D721Med (cell line): ENCODE data around the gene SEMA4F.

Experiments used
- DNase-seq: peaks from one replicate; pipeline ENCODE4 v3.0.0; 2011; ENCODE audit warnings: low spot score; ENCODE audit not compliant: insufficient read length
- FAIRE-seq: peaks from 2 replicates; lab custom pipeline; 2011; peaks lifted over from hg19 to GRCh38; lab: Jason Lieb, UNC
- TF ChIP-seq, protein P1 (sequence below): IDR thresholded peaks from 2 replicates; pipeline ENCODE4 v1.5.1; 2012; ENCODE audit warnings: mild to moderate bottlenecking, control low read depth; ENCODE audit not compliant: insufficient read depth; ENCODE audit errors: missing control alignments

Gene SEMA4F

DNA sequence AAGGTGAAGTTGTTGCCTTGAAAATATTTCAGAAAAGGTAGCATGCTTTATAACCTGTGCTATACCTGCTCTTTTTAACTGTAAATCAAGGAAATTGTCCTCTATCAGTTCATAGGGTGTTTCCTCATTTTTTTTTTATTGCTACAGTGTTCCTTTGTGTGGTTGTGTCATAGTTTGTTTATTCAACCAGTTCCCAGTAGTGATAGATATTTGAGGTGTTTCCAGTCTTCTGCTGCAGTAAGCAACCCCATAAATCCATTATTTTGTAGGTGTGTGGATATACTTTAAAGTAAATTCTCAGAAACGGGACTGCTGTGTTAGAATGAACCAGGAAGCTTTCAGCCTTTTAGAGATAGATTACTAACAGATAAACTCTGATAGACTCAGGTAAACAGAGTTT is 39.6 kb downstream of the SEMA4F start:
- no peak for DNase-seq
- FAIRE-seq: no peak
- TF ChIP-seq, protein P1, sequence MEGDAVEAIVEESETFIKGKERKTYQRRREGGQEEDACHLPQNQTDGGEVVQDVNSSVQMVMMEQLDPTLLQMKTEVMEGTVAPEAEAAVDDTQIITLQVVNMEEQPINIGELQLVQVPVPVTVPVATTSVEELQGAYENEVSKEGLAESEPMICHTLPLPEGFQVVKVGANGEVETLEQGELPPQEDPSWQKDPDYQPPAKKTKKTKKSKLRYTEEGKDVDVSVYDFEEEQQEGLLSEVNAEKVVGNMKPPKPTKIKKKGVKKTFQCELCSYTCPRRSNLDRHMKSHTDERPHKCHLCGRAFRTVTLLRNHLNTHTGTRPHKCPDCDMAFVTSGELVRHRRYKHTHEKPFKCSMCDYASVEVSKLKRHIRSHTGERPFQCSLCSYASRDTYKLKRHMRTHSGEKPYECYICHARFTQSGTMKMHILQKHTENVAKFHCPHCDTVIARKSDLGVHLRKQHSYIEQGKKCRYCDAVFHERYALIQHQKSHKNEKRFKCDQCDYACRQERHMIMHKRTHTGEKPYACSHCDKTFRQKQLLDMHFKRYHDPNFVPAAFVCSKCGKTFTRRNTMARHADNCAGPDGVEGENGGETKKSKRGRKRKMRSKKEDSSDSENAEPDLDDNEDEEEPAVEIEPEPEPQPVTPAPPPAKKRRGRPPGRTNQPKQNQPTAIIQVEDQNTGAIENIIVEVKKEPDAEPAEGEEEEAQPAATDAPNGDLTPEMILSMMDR: no peak

DNA sequence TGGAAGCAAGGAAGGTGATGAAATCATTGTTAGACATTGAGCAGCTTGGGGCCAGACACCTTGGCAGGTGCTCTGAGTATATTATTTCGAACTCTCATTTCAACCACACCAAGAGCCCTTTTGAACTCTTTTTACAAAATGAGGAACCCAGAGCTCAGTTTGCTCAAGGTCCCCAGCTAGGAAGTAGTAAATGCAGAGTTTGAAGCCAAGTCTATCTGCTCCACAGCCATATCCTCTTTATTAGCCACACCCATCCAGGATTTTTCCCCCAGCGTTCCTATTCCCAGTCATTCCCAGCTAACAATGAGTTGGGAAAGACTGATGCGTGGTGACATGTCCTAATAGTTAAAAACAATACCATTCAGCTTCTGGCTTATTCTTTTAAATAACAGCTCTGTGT is 40.2 kb downstream of the SEMA4F start:
- TF ChIP-seq, protein P1: no peak
- FAIRE-seq: no peak
- DNase-seq: no peak

DNA sequence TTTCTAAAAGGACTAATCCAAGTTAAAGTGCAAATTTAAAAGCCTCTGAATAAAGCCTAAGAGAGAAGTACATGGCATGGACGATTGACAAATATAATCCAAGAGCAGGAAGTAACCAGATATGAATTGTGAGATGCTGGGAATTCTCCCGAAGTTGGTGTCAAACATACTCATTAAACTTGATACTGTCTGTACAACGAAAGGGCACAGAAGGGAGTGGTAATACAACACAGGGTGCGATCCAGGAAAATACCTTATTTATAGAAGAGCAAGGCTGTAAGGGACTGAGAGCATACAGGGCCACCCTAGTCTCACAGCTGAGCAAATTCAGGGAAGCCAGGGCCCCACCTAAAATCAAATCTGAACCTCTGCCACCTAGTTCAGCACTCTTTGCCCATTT is 41.6 kb downstream of the SEMA4F start:
- DNase-seq (no peak), FAIRE-seq (no peak)
- TF ChIP-seq, protein P1: no peak

DNA sequence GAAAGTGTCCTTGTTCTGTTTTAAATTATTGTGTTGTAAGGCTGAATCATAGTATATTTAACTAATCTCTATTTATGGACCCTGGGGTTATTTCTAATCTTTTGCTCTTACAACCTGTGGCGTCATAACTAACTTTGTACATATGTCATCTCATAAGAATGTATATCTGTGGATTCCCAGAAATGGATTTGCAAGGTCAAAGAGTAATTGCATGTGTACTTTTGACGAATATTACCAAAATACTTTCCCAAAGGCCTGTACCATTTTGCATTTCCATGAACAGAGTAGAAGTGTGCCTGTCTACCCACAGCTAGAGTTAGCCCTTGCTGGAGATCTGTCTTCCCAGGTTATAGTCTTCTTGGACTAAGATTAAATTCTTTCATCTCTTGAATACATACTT is 42.8 kb downstream of the SEMA4F start:
- no peak for DNase-seq
- TF ChIP-seq, protein P1: no peak
- no peak for FAIRE-seq

DNA sequence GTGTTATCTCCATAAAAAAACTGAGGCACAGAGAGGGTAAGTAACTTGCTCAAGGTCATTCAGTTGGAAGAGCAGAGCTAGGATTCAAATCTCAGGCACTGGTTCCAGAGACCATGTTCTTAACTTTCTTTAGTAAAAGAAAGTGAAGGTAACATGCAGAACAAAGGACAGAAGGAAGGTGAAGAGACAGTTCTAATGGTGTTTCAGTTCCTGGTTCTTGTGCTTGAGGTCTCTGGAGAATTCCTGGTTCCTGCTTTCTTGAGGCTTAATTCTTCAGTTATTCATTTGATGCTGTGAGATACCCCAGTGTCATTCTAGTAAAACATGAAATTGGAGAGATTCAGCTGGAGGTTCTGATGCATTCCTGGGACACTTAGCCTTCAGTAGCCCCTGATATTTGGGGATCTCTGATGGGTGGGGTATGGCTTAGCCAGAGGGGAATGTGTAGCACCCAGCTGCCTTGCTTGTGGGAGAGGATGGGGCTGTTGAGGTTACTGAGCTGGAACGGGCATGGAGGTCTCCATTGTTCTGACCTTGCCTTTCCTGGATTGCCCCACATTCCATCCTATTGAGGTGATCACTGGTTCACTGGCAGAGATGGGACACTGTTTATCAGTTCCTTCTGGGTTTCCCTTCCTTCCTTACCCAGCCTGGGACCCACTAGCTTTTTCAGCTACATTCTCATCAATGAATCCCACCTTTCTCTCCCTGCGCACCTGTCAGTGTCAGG is 46.8 kb downstream of the SEMA4F start:
- FAIRE-seq (no peak), DNase-seq (no peak)
- TF ChIP-seq, protein P1: no peak

DNA sequence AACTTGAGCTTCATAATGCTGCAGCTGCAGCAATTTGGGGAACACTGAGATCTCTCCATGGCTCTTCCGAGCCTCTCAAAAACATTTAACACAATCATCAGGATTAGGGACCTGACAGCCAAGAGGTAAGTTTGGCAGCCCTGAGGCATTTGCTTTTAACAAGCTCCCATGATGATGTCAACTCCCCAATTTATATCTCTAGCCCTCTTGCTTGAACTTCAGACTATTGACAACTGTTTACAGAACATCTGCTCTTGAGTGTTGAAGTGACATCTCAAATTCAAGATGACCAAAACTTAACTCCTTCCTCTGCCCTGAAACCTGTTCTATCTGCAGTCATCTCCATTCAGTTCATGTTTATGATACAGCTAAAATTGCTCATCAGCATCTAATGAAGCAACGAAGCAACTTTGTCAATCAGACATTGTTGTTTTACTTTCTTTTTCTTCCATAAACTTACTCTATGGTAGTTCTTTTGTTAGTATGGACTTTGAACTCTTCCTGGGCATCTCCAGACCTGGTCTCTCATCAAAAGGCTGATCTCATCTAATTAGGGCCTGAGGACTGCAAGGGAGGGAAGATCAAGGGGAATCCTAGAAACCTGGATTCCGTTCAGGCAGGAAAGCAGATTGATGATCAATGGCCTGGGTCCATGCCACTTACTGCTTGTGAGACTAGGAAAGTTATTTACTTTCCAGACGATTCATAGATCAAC is 48.1 kb downstream of the SEMA4F start:
- FAIRE-seq: no peak
- no peak for DNase-seq
- TF ChIP-seq, protein P1: no peak

DNA sequence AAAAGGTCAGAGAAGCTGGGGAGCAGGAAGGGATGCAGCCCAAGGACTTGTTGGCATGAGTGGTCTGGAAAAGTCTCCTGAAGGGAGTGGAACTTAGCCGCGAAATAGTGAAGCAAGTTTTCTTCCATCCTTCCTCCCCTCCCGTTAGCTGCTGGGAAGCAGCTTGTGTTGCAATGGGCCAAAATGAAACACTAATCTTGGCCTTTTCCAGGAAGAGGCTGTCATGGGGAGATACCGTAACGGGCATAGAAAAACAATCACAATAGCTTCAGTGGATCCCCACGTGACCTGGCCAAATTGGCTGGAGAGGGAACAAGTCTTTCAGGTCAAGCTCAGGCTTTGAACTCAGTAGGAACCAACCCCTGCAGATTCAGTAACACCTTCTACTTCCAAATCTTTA is 49.3 kb downstream of the SEMA4F start:
- DNase-seq (no peak), FAIRE-seq (no peak)
- TF ChIP-seq, protein P1: no peak
